Natural killer cell (primary cell): ENCODE data around the gene LYPD1. TPM values are rescaled to one million over a fixed set of nuclear protein-coding genes. Genes with fewer than 3 reads are reported as not detected.

ENCODE experiments used
- ATAC-seq, 3 donors: fragments of 150-1000 bp in 2 of 3; fragments of 200-7000 bp in 1 of 3; cut with Tn5 transposase; 1 replicate in 1 of 3; 2 replicates in 2 of 3; pipeline ENCODE4 v1.10.0; 2021; ENCODE audit warnings: mild to moderate bottlenecking in 2 of 3, moderate library complexity in 2 of 3
- DNase-seq, 2 donors: peaks; one replicate each; pipeline versions ENCODE4 v3.0.0 to v3.0.0-alpha.2; 2013 to 2021; ENCODE audit warnings: mixed read lengths in 1 of 2
- H3K27ac ChIP-seq: one replicate; pipeline ENCODE4 v1.5.1; 2013; ENCODE audit warnings: mild to moderate bottlenecking, low read length
- H3K27me3 ChIP-seq: one replicate; pipeline ENCODE4 v1.6.1; 2013; ENCODE audit warnings: low read length; ENCODE audit not compliant: control insufficient read depth, insufficient read depth
- H3K36me3 ChIP-seq: one replicate; pipeline ENCODE4 v1.6.1; 2013; ENCODE audit warnings: low read length; ENCODE audit not compliant: control insufficient read depth, insufficient read depth
- H3K4me1 ChIP-seq: one replicate; pipeline ENCODE4 v1.6.1; 2013; ENCODE audit warnings: low read length; ENCODE audit not compliant: control insufficient read depth, insufficient read depth
- H3K4me3 ChIP-seq: one replicate; pipeline ENCODE4 v1.5.1; 2013; ENCODE audit warnings: low read length
- H3K9me3 ChIP-seq: one replicate; pipeline ENCODE4 v1.6.1; 2013; ENCODE audit warnings: low read length; ENCODE audit not compliant: control insufficient read depth, insufficient read depth
- H3K27ac Mint-ChIP-seq, 2 donors: one replicate each; pipeline ENCODE4 v1.8.0; 2022; ENCODE audit warnings: mild to moderate bottlenecking in 2 of 2, mixed read lengths in 2 of 2, moderate library complexity in 1 of 2
- H3K27me3 Mint-ChIP-seq, 2 donors: one replicate each; pipeline ENCODE4 v1.8.0; 2022; ENCODE audit warnings: low read depth in 2 of 2, mixed read lengths in 2 of 2
- H3K36me3 Mint-ChIP-seq: one replicate; pipeline ENCODE4 v1.8.0; 2022; ENCODE audit warnings: mixed read lengths
- H3K4me1 Mint-ChIP-seq, 2 donors: one replicate each; pipeline ENCODE4 v1.8.0; 2022; ENCODE audit warnings: mixed read lengths in 2 of 2
- H3K4me3 Mint-ChIP-seq: one replicate; pipeline ENCODE4 v1.8.0; 2022; ENCODE audit warnings: mild to moderate bottlenecking, moderate library complexity, mixed read lengths
- H3K9me3 Mint-ChIP-seq, 2 donors: one replicate each; pipeline ENCODE4 v1.8.0; 2022; ENCODE audit warnings: mixed read lengths in 2 of 2
- WGBS: methylation state at CpG from one replicate; pipeline ENCODE4 v1.1.7; 2013; ENCODE audit warnings: missing lambda C conversion rate; ENCODE audit not compliant: insufficient coverage; 5-methylcytosine and 5-hydroxymethylcytosine counted together
- intact Hi-C: fragments of 100-400 bp; cut with micrococcal nuclease; formaldehyde crosslinking; loops from one replicate; pipeline ENCODE4 v1.14.2; 2022
- total RNA-seq, 4 donors: library from RNA; stranded (reverse); fragments of 120-200 nt in 1 of 4; gene quantifications; one replicate each; pipeline versions ENCODE4 v1.2.3 to v1.2.4, GENCODE V29; 2013 to 2022
- TF ChIP-seq, protein P1 (sequence below): fragments of 200-600 bp; IDR thresholded peaks from one replicate; pipeline ENCODE4 v1.8.0; 2022; ENCODE audit warnings: antibody characterized with exemption

Gene LYPD1
- total RNA-seq, 3 donors from 2014 or later (not counting 1 experiment from before 2014, with no cell fraction given): not detected

DNA sequence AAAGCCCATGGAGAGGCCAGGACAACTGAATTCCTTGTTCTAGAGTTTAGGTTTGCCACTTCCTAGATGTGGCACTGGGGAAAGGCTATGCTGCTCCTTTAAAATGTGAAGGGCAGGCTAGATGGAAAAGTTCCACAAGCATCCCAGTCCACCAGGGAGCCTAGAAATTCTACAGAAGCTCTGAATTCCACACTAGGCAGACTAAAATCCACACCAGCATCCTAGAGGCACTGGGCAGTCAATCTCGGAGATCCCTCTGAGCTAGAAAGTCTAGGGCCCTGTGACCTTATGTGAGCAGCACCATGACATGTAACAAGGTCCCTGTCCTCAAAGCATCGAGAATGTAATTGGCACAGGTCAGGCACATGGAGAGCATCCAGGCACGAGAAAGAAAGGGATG lies 71.5 kb downstream of the LYPD1 start:
- 68% methylated on average over 3 of the region's 3 CpGs for WGBS
- TF ChIP-seq, protein P1, sequence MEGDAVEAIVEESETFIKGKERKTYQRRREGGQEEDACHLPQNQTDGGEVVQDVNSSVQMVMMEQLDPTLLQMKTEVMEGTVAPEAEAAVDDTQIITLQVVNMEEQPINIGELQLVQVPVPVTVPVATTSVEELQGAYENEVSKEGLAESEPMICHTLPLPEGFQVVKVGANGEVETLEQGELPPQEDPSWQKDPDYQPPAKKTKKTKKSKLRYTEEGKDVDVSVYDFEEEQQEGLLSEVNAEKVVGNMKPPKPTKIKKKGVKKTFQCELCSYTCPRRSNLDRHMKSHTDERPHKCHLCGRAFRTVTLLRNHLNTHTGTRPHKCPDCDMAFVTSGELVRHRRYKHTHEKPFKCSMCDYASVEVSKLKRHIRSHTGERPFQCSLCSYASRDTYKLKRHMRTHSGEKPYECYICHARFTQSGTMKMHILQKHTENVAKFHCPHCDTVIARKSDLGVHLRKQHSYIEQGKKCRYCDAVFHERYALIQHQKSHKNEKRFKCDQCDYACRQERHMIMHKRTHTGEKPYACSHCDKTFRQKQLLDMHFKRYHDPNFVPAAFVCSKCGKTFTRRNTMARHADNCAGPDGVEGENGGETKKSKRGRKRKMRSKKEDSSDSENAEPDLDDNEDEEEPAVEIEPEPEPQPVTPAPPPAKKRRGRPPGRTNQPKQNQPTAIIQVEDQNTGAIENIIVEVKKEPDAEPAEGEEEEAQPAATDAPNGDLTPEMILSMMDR: no peak
- Mint-ChIP-seq H3K36me3 (no peaks in the 10 kb centered on the region), H3K27ac (no peak overlapping the region), H3K27me3 (no peaks in the 10 kb centered on the region), H3K4me1 (no peaks in the 10 kb centered on the region), H3K9me3 (peaks cover 2 to 10% of the 10 kb centered on the region in 2 donors), H3K4me3 (no peak overlapping the region)
- H3K36me3 ChIP-seq: no peaks in the 10 kb centered on the region
- no peak for DNase-seq
- no peak for ATAC-seq
- H3K27me3 ChIP-seq: no peaks in the 10 kb centered on the region
- no peak overlapping the region for H3K27ac ChIP-seq
- no peak overlapping the region for H3K4me3 ChIP-seq
- H3K4me1 ChIP-seq: no peaks in the 10 kb centered on the region
- peaks cover 2% of the 10 kb centered on the region for H3K9me3 ChIP-seq
- intact Hi-C loops: no loop called here

GRCh38 chr2:132597831-132598230 lies 72.2 kb downstream of the LYPD1 start:
- Histone ChIP-seq H3K36me3 (no peaks in the 10 kb centered on the region), H3K4me1 (no peaks in the 10 kb centered on the region), H3K27ac (no peak overlapping the region), H3K27me3 (no peaks in the 10 kb centered on the region), H3K9me3 (peaks cover 2% of the 10 kb centered on the region), H3K4me3 (no peak overlapping the region)
- H3K9me3 Mint-ChIP-seq: peaks cover 2 to 10% of the 10 kb centered on the region in 2 donors
- TF ChIP-seq, protein P1: no peak
- H3K27ac Mint-ChIP-seq: no peak overlapping the region
- WGBS: 77% methylated on average over 1 of the region's 1 CpG
- ATAC-seq (no peak), DNase-seq (no peak)
- intact Hi-C loops: no loop called here
- H3K27me3 Mint-ChIP-seq: no peaks in the 10 kb centered on the region
- H3K4me1 Mint-ChIP-seq: no peaks in the 10 kb centered on the region
- H3K36me3 Mint-ChIP-seq: no peaks in the 10 kb centered on the region
- no peak overlapping the region for H3K4me3 Mint-ChIP-seq

DNA sequence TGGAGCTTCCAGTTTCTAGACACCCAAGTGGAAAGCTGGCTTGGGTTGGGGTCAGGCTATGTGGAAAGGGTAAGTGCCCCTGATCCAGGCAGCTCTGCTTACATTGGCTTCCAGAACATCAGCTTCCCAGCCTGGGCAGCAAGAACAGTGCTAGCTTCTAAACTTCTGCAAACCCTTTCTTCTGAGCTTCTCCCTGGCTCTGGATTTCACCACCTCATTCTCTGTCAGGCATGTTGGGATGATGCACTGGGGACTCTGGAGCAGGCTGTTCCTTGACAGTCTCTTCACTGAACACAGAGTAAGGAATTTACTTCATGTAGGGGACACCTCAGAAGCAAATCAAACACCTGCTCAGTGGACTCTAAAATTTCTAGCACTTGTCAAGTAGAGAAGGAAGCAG lies 72.8 kb downstream of the LYPD1 start:
- Histone ChIP-seq H3K36me3 (no peaks in the 10 kb centered on the region), H3K4me3 (no peak overlapping the region), H3K4me1 (no peaks in the 10 kb centered on the region), H3K27me3 (no peaks in the 10 kb centered on the region), H3K9me3 (peaks cover 2% of the 10 kb centered on the region), H3K27ac (no peak overlapping the region)
- Mint-ChIP-seq H3K27me3 (no peaks in the 10 kb centered on the region), H3K9me3 (peaks cover 4 to 13% of the 10 kb centered on the region in 2 donors), H3K27ac (no peak overlapping the region), H3K36me3 (no peaks in the 10 kb centered on the region), H3K4me3 (no peak overlapping the region), H3K4me1 (no peaks in the 10 kb centered on the region)
- TF ChIP-seq, protein P1: no peak
- DNase-seq (no peak), ATAC-seq (no peak)
- intact Hi-C loops: no loop called here

DNA sequence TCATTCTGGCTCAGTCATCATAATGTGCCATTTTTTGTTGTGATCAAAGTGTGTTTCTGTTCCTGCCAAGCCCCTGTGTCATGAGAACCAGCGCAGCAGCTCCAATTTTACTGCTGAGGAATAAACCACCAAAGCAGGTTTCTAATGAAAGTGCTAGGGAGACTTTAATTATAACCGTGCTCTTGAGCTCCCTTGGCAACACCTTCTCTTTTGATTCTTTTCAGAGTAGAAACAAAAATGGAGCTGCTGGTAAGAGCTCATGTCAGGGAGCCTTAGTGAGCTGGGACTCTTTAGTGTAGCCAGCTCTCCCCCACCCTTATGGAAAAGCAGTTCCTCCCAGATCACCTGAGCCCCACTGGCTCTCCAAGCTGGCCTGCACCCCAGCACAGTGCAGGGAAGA lies 74.3 kb downstream of the LYPD1 start:
- 89% methylated on average over 2 of the region's 2 CpGs for whole genome bisulfite sequencing
- no peaks in the 10 kb centered on the region for H3K4me1 ChIP-seq
- H3K27me3 Mint-ChIP-seq: no peaks in the 10 kb centered on the region
- H3K27me3 ChIP-seq: no peaks in the 10 kb centered on the region
- H3K4me1 Mint-ChIP-seq: no peaks in the 10 kb centered on the region
- no peak overlapping the region for H3K27ac ChIP-seq
- H3K9me3 Mint-ChIP-seq: peaks cover 5 to 13% of the 10 kb centered on the region in 2 donors
- no peak overlapping the region for H3K4me3 Mint-ChIP-seq
- H3K4me3 ChIP-seq: no peak overlapping the region
- no peak for DNase-seq
- H3K36me3 ChIP-seq: no peaks in the 10 kb centered on the region
- TF ChIP-seq, protein P1: no peak
- ATAC-seq: no peak
- peaks cover 2% of the 10 kb centered on the region for H3K9me3 ChIP-seq
- no peaks in the 10 kb centered on the region for H3K36me3 Mint-ChIP-seq
- intact Hi-C loops: no loop called here
- no peak overlapping the region for H3K27ac Mint-ChIP-seq
